Tibial artery (tissue), 4 donors: ENCODE data around the gene CELA2B.
"Not testable (repeated sequence)": the region's sequence is repeated elsewhere in the genome, so short reads cannot be mapped to it uniquely, and the experiment has no call there.

Source experiments
- DNase-seq, 2 donors: peaks; one replicate each; pipeline ENCODE4 v3.0.0-alpha.2; 2019
- H3K27ac ChIP-seq, 2 donors: fragments of 200-600 bp; sonication (generic) in 1 of 2; 1 replicate in 1 of 2; 2 replicates in 1 of 2; pipeline ENCODE4 v1.5.1; 2018 to 2019; ENCODE audit warnings: mild to moderate bottlenecking in 1 of 2
- H3K27me3 ChIP-seq, 2 donors: fragments of 200-600 bp; sonication (generic) in 1 of 2; one replicate each; pipeline versions ENCODE4 v1.5.1 to v1.6.0; 2016 to 2019
- H3K36me3 ChIP-seq, 3 donors: fragments of 200-600 bp; sonication (generic) in 2 of 3; one replicate each; pipeline ENCODE4 v1.5.1; 2016 to 2019; ENCODE audit warnings: mild to moderate bottlenecking in 2 of 3
- H3K4me1 ChIP-seq, 4 donors: fragments of 200-600 bp; sonication (generic) in 2 of 4; 1 replicate in 3 of 4; 2 replicates in 1 of 4; pipeline ENCODE4 v1.5.1; 2016 to 2019
- H3K4me3 ChIP-seq, 2 donors: fragments of 200-600 bp; sonication (generic) in 1 of 2; 1 replicate in 1 of 2; 2 replicates in 1 of 2; pipeline ENCODE4 v1.5.1; 2018 to 2019; ENCODE audit warnings: mild to moderate bottlenecking in 2 of 2
- H3K9me3 ChIP-seq, 3 donors: fragments of 200-600 bp; sonication (generic) in 1 of 3; one replicate each; pipeline ENCODE4 v1.5.1; 2016 to 2019
- CTCF ChIP-seq, 2 experiments: fragments of 200-600 bp in 1 of 2; fragments of 450-650 bp in 1 of 2; IDR thresholded peaks; one replicate each; pipeline ENCODE4 v1.5.1; 2017 to 2019; ENCODE audit warnings: antibody characterized with exemption in 2 of 2, mild to moderate bottlenecking in 1 of 2, moderate library complexity in 1 of 2
- intact Hi-C: fragments of 100-400 bp; cut with DNase I; formaldehyde crosslinking; loops from one replicate; pipeline ENCODE4 v1.15.0; 2023; ENCODE audit warnings: low total_unique reads

CELA2B gene

GRCh38 chr1:15513192-15513591 lies 37.3 kb downstream of the CELA2B start:
- Histone ChIP-seq H3K36me3 (peaks cover 12 to 52% (median 16%) of the 10 kb centered on the region in 3 donors), H3K27me3 (no peaks in the 10 kb centered on the region), H3K9me3 (no peaks in the 10 kb centered on the region), H3K4me1 (peaks cover 0 to 6% (median 0%) of the 10 kb centered on the region in 4 donors), H3K4me3 (no peak overlapping the region), H3K27ac (no peak overlapping the region)
- intact Hi-C loops = no loop called here
- no peak for TF ChIP-seq CTCF (IDR thresholded peaks at IDR 0.05)
- no peak for DNase-seq

GRCh38 chr1:15513919-15514318 lies 38.0 kb downstream of the CELA2B start:
- H3K36me3 ChIP-seq = peaks cover 12 to 55% (median 16%) of the 10 kb centered on the region in 3 donors
- H3K9me3 ChIP-seq = no peaks in the 10 kb centered on the region
- no peak overlapping the region for H3K4me3 ChIP-seq
- intact Hi-C loops = no loop called here
- no peak for DNase-seq
- H3K4me1 ChIP-seq = peaks cover 0 to 6% (median 0%) of the 10 kb centered on the region in 4 donors
- H3K27me3 ChIP-seq = no peaks in the 10 kb centered on the region
- no peak overlapping the region for H3K27ac ChIP-seq
- no peak for TF ChIP-seq CTCF (IDR thresholded peaks at IDR 0.05)

- DNase-seq, H3K27me3 ChIP-seq, intact Hi-C loops, H3K4me1 ChIP-seq, H3K27ac ChIP-seq, H3K4me3 ChIP-seq, H3K9me3 ChIP-seq: not testable (repeated sequence)
- H3K36me3 ChIP-seq = peaks cover 12 to 55% (median 16%) of the 10 kb centered on the region in 3 donors
Observed at GRCh38 chr1:15514557-15514956, 38.7 kb downstream of the CELA2B start.

- intact Hi-C loops = no loop called here
- Histone ChIP-seq H3K4me1 (peaks cover 0 to 6% (median 0%) of the 10 kb centered on the region in 4 donors), H3K36me3 (peaks cover 12 to 55% (median 16%) of the 10 kb centered on the region in 3 donors), H3K4me3 (no peak overlapping the region), H3K9me3 (no peaks in the 10 kb centered on the region), H3K27me3 (no peaks in the 10 kb centered on the region), H3K27ac (no peak overlapping the region)
- DNase-seq = no peak
- TF ChIP-seq CTCF (IDR thresholded peaks at IDR 0.05) = no peak
Observed at GRCh38 chr1:15515022-15515663, 39.2 kb downstream of the CELA2B start.

GRCh38 chr1:15519625-15520024 lies 43.7 kb downstream of the CELA2B start:
- H3K9me3 ChIP-seq = no peaks in the 10 kb centered on the region
- no peak overlapping the region for H3K27ac ChIP-seq
- no peak for DNase-seq
- TF ChIP-seq CTCF (IDR thresholded peaks at IDR 0.05) = no peak
- peaks cover 5 to 28% (median 12%) of the 10 kb centered on the region in 3 donors for H3K36me3 ChIP-seq
- no peaks in the 10 kb centered on the region for H3K27me3 ChIP-seq
- intact Hi-C loops = no loop called here
- peaks cover 0 to 13% (median 9%) of the 10 kb centered on the region in 4 donors for H3K4me1 ChIP-seq
- no peak overlapping the region for H3K4me3 ChIP-seq

GRCh38 chr1:15521206-15521906 lies 45.5 kb downstream of the CELA2B start:
- H3K27me3 ChIP-seq, intact Hi-C loops, H3K4me3 ChIP-seq, H3K9me3 ChIP-seq, H3K27ac ChIP-seq, DNase-seq: not testable (repeated sequence)
- H3K36me3 ChIP-seq = peaks cover 5 to 19% (median 12%) of the 10 kb centered on the region in 3 donors
- peaks cover 0 to 24% (median 17%) of the 10 kb centered on the region in 4 donors for H3K4me1 ChIP-seq
